HG02588 (cell line): ENCODE measurements around the gene PEX1.
"Not testable (repeated sequence)": the region's sequence is repeated elsewhere in the genome, so short reads cannot be mapped to it uniquely, and the experiment has no call there.

Source experiments
- ATAC-seq: cut with Tn5 transposase; IDR thresholded peaks from one replicate; pipeline ENCODE4 v1.9.1; 2021; ENCODE audit warnings: mild to moderate bottlenecking, moderate library complexity; ENCODE audit not compliant: unreplicated experiment

The PEX1 gene

GRCh38 chr7:92506363-92506762 lies 22.0 kb downstream of the PEX1 start:
- ATAC-seq: no peak

GRCh38 chr7:92504563-92504962 lies 23.8 kb downstream of the PEX1 start:
- no peak for ATAC-seq

- ATAC-seq: no peak
These were observed 24.6 kb downstream of the PEX1 start for GRCh38 chr7:92503767-92504166.

GRCh38 chr7:92498557-92498956 lies 29.8 kb downstream of the PEX1 start:
- no peak for ATAC-seq

GRCh38 chr7:92496876-92497275 lies 31.4 kb downstream of the PEX1 start:
- ATAC-seq: no peak

- no peak for ATAC-seq
These were observed 38.7 kb downstream of the PEX1 start for GRCh38 chr7:92489634-92490033.

GRCh38 chr7:92487804-92488203 lies 40.5 kb downstream of the PEX1 start:
- ATAC-seq: no peak

GRCh38 chr7:92485974-92486373 lies 42.3 kb downstream of the PEX1 start:
- ATAC-seq: no peak

GRCh38 chr7:92485267-92485892 lies 42.9 kb downstream of the PEX1 start:
- no peak for ATAC-seq

GRCh38 chr7:92484226-92484625 lies 44.1 kb downstream of the PEX1 start:
- ATAC-seq: not testable (repeated sequence)

- ATAC-seq: not testable (repeated sequence)
These were observed 44.7 kb downstream of the PEX1 start for GRCh38 chr7:92483624-92484023.

- not testable (repeated sequence) for ATAC-seq
These were observed 49.2 kb downstream of the PEX1 start for GRCh38 chr7:92479146-92479545.

GRCh38 chr7:92478711-92479110 lies 49.6 kb downstream of the PEX1 start:
- no peak for ATAC-seq

- no peak for ATAC-seq
These were observed 50.2 kb downstream of the PEX1 start for GRCh38 chr7:92478095-92478494.

GRCh38 chr7:92477681-92478080 lies 50.6 kb downstream of the PEX1 start, which contains the start of gene ERVW-1:
Gene ERVW-1 (minus strand): TSS chr7:92477946. CDS start chr7:92470381, 7,565 bp downstream.
- ATAC-seq: not testable (repeated sequence)

- ATAC-seq: not testable (repeated sequence)
These were observed 52.3 kb downstream of the PEX1 start for GRCh38 chr7:92475851-92476590.

- ATAC-seq: not testable (repeated sequence)
These were observed 53.0 kb downstream of the PEX1 start for GRCh38 chr7:92475261-92475770.

GRCh38 chr7:92473989-92474388 lies 54.3 kb downstream of the PEX1 start:
- ATAC-seq: not testable (repeated sequence)

GRCh38 chr7:92468589-92468988 lies 59.7 kb downstream of the PEX1 start:
- not testable (repeated sequence) for ATAC-seq

GRCh38 chr7:92466682-92467081 lies 61.6 kb downstream of the PEX1 start:
- ATAC-seq: no peak

GRCh38 chr7:92464515-92464914 lies 63.8 kb downstream of the PEX1 start:
- no peak for ATAC-seq

- ATAC-seq: no peak
These were observed 65.8 kb downstream of the PEX1 start for GRCh38 chr7:92462560-92462959.
